ENCODE measurements around the gene PLRG1. TPM values are rescaled to one million over a fixed set of nuclear protein-coding genes. Genes with fewer than 3 reads are reported as not detected.

PLRG1 gene
- polyA plus RNA-seq, 1 donor (not counting 4 experiments of a cell fraction or from before 2014, with no cell fraction given) = 132 TPM

DNA sequence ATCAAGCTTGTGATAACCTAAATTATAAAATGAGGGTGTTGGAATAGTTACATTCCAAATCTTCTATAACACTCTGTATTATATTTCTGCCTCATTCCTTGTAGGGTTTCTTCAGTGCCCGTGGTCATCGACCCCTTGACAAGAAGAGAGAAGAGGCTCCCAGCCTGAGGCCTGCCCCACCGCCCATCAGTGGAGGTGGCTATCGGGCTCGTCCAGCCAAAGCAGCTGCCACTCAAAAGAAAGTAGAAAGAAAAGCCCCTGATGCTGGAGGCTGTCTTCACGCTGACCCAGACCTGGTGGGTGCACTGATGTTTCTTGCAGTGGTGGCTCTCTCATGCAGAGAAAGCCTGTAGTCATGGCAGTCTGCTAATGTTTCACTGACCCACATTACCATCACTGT lies 15.5 kb upstream of the PLRG1 start:
- H3K4me3 ChIP-seq (ENCODE audit: control insufficient read depth in 2 of 3, extremely low read depth in 1 of 3, insufficient read depth in 2 of 3, low read depth in 1 of 3, low read length in 3 of 3) = no peak overlapping the region
- no peaks in the 10 kb centered on the region for H3K79me2 ChIP-seq (ENCODE audit: control insufficient read depth, insufficient read depth, low read length)
- no peaks in the 10 kb centered on the region for H3K36me3 ChIP-seq (ENCODE audit: control insufficient read depth in 2 of 2, extremely low read depth in 1 of 2, insufficient read depth in 2 of 2, low read length in 2 of 2)
- H3K4me2 ChIP-seq (ENCODE audit: control insufficient read depth, extremely low read depth, insufficient read depth, low read depth, low read length) = no peak overlapping the region
- dilution Hi-C loops (cut with MboI; ENCODE audit: extremely low pct_ligation_motif_present, low sequenced_read_pairs) = no loop called here
- no peaks in the 10 kb centered on the region for H3K9me1 ChIP-seq (ENCODE audit: control insufficient read depth, extremely low read depth, insufficient read depth, low read length)
- no peaks in the 10 kb centered on the region for H4K20me1 ChIP-seq (ENCODE audit: control insufficient read depth, extremely low read depth, insufficient read depth, low read length)
- TF ChIP-seq, protein P1, sequence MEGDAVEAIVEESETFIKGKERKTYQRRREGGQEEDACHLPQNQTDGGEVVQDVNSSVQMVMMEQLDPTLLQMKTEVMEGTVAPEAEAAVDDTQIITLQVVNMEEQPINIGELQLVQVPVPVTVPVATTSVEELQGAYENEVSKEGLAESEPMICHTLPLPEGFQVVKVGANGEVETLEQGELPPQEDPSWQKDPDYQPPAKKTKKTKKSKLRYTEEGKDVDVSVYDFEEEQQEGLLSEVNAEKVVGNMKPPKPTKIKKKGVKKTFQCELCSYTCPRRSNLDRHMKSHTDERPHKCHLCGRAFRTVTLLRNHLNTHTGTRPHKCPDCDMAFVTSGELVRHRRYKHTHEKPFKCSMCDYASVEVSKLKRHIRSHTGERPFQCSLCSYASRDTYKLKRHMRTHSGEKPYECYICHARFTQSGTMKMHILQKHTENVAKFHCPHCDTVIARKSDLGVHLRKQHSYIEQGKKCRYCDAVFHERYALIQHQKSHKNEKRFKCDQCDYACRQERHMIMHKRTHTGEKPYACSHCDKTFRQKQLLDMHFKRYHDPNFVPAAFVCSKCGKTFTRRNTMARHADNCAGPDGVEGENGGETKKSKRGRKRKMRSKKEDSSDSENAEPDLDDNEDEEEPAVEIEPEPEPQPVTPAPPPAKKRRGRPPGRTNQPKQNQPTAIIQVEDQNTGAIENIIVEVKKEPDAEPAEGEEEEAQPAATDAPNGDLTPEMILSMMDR (optimal IDR thresholded peaks at IDR 0.05 in 1 of 3, IDR thresholded peaks at IDR 0.05 in 1 of 3, conservative IDR thresholded peaks at IDR 0.05 in 1 of 3; ENCODE audit: extremely low read depth in 1 of 3, insufficient read depth in 2 of 3, low read length in 3 of 3) = no peak
- TF ChIP-seq EZH2 (IDR thresholded peaks at IDR 0.05; ENCODE audit: low read length) = no peak
- H3K27me3 ChIP-seq (ENCODE audit: control insufficient read depth, extremely low read depth, insufficient read depth, low read length) = no peaks in the 10 kb centered on the region
- no peak overlapping the region for H3K27ac ChIP-seq (ENCODE audit: control insufficient read depth, insufficient read depth, low read length)
- no peaks in the 10 kb centered on the region for H3K4me1 ChIP-seq (ENCODE audit: control insufficient read depth, extremely low read depth, insufficient read depth, low read length)
- DNase-seq (ENCODE audit: low read depth, low spot score) = no peak
- no peak overlapping the region for H3K9ac ChIP-seq (ENCODE audit: control insufficient read depth, extremely low read depth, insufficient read depth, low read length)
- no peaks in the 10 kb centered on the region for H3K9me3 ChIP-seq (ENCODE audit: control insufficient read depth, low read depth, low read length)
- FAIRE-seq = no peak
- H2AFZ ChIP-seq (ENCODE audit: control insufficient read depth, low read length) = no peak overlapping the region

DNA sequence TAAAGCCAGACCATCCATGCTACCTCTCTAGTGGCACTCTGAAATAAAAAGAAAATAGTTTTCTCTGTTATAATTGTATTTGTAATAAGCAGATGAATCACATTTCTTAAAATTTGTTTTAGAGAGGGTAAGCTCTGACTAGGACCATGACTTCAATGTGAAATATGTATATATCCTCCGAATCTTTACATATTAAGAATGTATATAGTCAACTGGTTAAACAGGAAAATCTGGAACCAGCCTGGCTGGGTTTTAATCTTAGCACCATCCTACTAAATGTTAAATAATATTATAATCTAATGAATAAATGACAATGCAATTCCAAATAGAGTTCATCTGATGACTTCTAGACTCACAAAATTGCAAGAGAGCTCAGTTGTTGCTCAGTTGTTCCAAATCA lies 14.1 kb upstream of the PLRG1 start:
- Histone ChIP-seq H3K27me3 (ENCODE audit: control insufficient read depth, extremely low read depth, insufficient read depth, low read length) (no peaks in the 10 kb centered on the region), H2AFZ (ENCODE audit: control insufficient read depth, low read length) (no peak overlapping the region), H3K4me1 (ENCODE audit: control insufficient read depth, extremely low read depth, insufficient read depth, low read length) (no peaks in the 10 kb centered on the region), H3K4me2 (ENCODE audit: control insufficient read depth, extremely low read depth, insufficient read depth, low read depth, low read length) (no peak overlapping the region), H3K27ac (ENCODE audit: control insufficient read depth, insufficient read depth, low read length) (no peak overlapping the region), H3K9ac (ENCODE audit: control insufficient read depth, extremely low read depth, insufficient read depth, low read length) (no peak overlapping the region), H3K79me2 (ENCODE audit: control insufficient read depth, insufficient read depth, low read length) (no peaks in the 10 kb centered on the region), H4K20me1 (ENCODE audit: control insufficient read depth, extremely low read depth, insufficient read depth, low read length) (no peaks in the 10 kb centered on the region), H3K9me3 (ENCODE audit: control insufficient read depth, low read depth, low read length) (no peaks in the 10 kb centered on the region), H3K9me1 (ENCODE audit: control insufficient read depth, extremely low read depth, insufficient read depth, low read length) (no peaks in the 10 kb centered on the region), H3K4me3 (ENCODE audit: control insufficient read depth in 2 of 3, extremely low read depth in 1 of 3, insufficient read depth in 2 of 3, low read depth in 1 of 3, low read length in 3 of 3) (no peak overlapping the region), H3K36me3 (ENCODE audit: control insufficient read depth in 2 of 2, extremely low read depth in 1 of 2, insufficient read depth in 2 of 2, low read length in 2 of 2) (no peaks in the 10 kb centered on the region)
- FAIRE-seq (no peak), DNase-seq (ENCODE audit: low read depth, low spot score) (no peak)
- TF ChIP-seq, protein P1 (optimal IDR thresholded peaks at IDR 0.05 in 1 of 3, IDR thresholded peaks at IDR 0.05 in 1 of 3, conservative IDR thresholded peaks at IDR 0.05 in 1 of 3; ENCODE audit: extremely low read depth in 1 of 3, insufficient read depth in 2 of 3, low read length in 3 of 3) = no peak
- TF ChIP-seq EZH2 (IDR thresholded peaks at IDR 0.05; ENCODE audit: low read length) = no peak
- dilution Hi-C loops (cut with MboI; ENCODE audit: extremely low pct_ligation_motif_present, low sequenced_read_pairs) = no loop called here
